Measurements from ENCODE around the gene SOWAHA. TPM values are rescaled to one million over a fixed set of nuclear protein-coding genes. Genes with fewer than 3 reads are reported as not detected.

SOWAHA gene
- total RNA-seq, 1 donor from 2014 or later = not detected

GRCh38 chr5:132850066-132850465 is 37.0 kb downstream of the SOWAHA start:
- Mint-ChIP-seq H3K36me3 (no peaks in the 10 kb centered on the region), H3K27ac (no peak overlapping the region), H3K9me3 (no peaks in the 10 kb centered on the region), H3K4me3 (no peak overlapping the region), H3K27me3 (ENCODE audit: insufficient read depth, low read depth) (peaks cover 4% of the 10 kb centered on the region), H3K4me1 (no peaks in the 10 kb centered on the region)
- Histone ChIP-seq H3K36me3 (no peaks in the 10 kb centered on the region), H3K9me3 (ENCODE audit: low read depth) (no peaks in the 10 kb centered on the region), H3K27ac (no peak overlapping the region), H3K4me1 (no peaks in the 10 kb centered on the region), H2AFZ (replicated peaks) (no peak overlapping the region), H3F3A (ENCODE audit: low read depth) (no peaks in the 10 kb centered on the region), H3K79me2 (ENCODE audit: low read depth) (no peaks in the 10 kb centered on the region), H3K27me3 (no peaks in the 10 kb centered on the region), H4K20me1 (ENCODE audit: low read depth) (no peaks in the 10 kb centered on the region), H3K4me3 (no peak overlapping the region), H3K4me2 (no peak overlapping the region), H3K9ac (no peak overlapping the region)
- TF ChIP-seq EZH2 (IDR thresholded peaks at IDR 0.05) (no peak), EZH2phosphoT487 (IDR thresholded peaks at IDR 0.05) (no peak), CTCF (IDR thresholded peaks at IDR 0.05) (no peak)
- DNase-seq (ENCODE audit: low spot score) = no peak

GRCh38 chr5:132853323-132853722 is 40.2 kb downstream of the SOWAHA start:
- no peaks in the 10 kb centered on the region for H3K4me1 Mint-ChIP-seq

GRCh38 chr5:132853790-132854189 is 40.7 kb downstream of the SOWAHA start:
- Histone ChIP-seq H3K4me3 (no peak overlapping the region), H3K36me3 (no peaks in the 10 kb centered on the region), H3K27me3 (no peaks in the 10 kb centered on the region), H3K4me2 (no peak overlapping the region), H3F3A (ENCODE audit: low read depth) (no peaks in the 10 kb centered on the region), H3K79me2 (ENCODE audit: low read depth) (no peaks in the 10 kb centered on the region), H3K9me3 (ENCODE audit: low read depth) (no peaks in the 10 kb centered on the region), H3K27ac (no peak overlapping the region), H4K20me1 (ENCODE audit: low read depth) (no peaks in the 10 kb centered on the region), H2AFZ (replicated peaks) (no peak overlapping the region), H3K9ac (no peak overlapping the region), H3K4me1 (no peaks in the 10 kb centered on the region)
- H3K4me3 Mint-ChIP-seq = no peak overlapping the region
- H3K27ac Mint-ChIP-seq = no peak overlapping the region
- H3K9me3 Mint-ChIP-seq = no peaks in the 10 kb centered on the region
- H3K36me3 Mint-ChIP-seq = no peaks in the 10 kb centered on the region
- H3K4me1 Mint-ChIP-seq = no peaks in the 10 kb centered on the region
- no peak for DNase-seq (ENCODE audit: low spot score)
- no peaks in the 10 kb centered on the region for H3K27me3 Mint-ChIP-seq (ENCODE audit: insufficient read depth, low read depth)
- TF ChIP-seq CTCF (IDR thresholded peaks at IDR 0.05) = no peak
- no peak for TF ChIP-seq EZH2 (IDR thresholded peaks at IDR 0.05)
- no peak for TF ChIP-seq EZH2phosphoT487 (IDR thresholded peaks at IDR 0.05)

More at GRCh38 chr5:132853323-132853722, 40.2 kb downstream of the SOWAHA start:
- no peaks in the 10 kb centered on the region for H3K27me3 Mint-ChIP-seq (ENCODE audit: insufficient read depth, low read depth)
- no peaks in the 10 kb centered on the region for H4K20me1 ChIP-seq (ENCODE audit: low read depth)
- no peak overlapping the region for H3K27ac ChIP-seq
- H3K36me3 ChIP-seq = no peaks in the 10 kb centered on the region
- H3K79me2 ChIP-seq (ENCODE audit: low read depth) = no peaks in the 10 kb centered on the region
- H3K36me3 Mint-ChIP-seq = no peaks in the 10 kb centered on the region
- H3K4me3 ChIP-seq = no peak overlapping the region
- no peak overlapping the region for H3K4me3 Mint-ChIP-seq
- no peaks in the 10 kb centered on the region for H3K27me3 ChIP-seq
- no peaks in the 10 kb centered on the region for H3K9me3 Mint-ChIP-seq
- H3F3A ChIP-seq (ENCODE audit: low read depth) = no peaks in the 10 kb centered on the region
- no peak for DNase-seq (ENCODE audit: low spot score)
- H3K9ac ChIP-seq = no peak overlapping the region
- H3K4me1 ChIP-seq = no peaks in the 10 kb centered on the region
- H2AFZ ChIP-seq (replicated peaks) = no peak overlapping the region
- TF ChIP-seq EZH2 (IDR thresholded peaks at IDR 0.05) (no peak), EZH2phosphoT487 (IDR thresholded peaks at IDR 0.05) (no peak), CTCF (IDR thresholded peaks at IDR 0.05) (no peak)
- H3K4me2 ChIP-seq = no peak overlapping the region
- H3K27ac Mint-ChIP-seq = no peak overlapping the region
- H3K9me3 ChIP-seq (ENCODE audit: low read depth) = no peaks in the 10 kb centered on the region
